HEK293 (cell line): ENCODE results near the gene SLC29A3.

Experiments used
- IKZF3 ChIP-seq: fragments of 450-650 bp; IDR thresholded peaks from 2 replicates; pipeline ENCODE4 v1.5.0; 2018; ENCODE audit warnings: missing biosample characterization, mild to moderate bottlenecking, missing genetic modification characterization, moderate library complexity
- SP2 ChIP-seq: fragments of 450-650 bp; formaldehyde crosslinking; IDR thresholded peaks from 2 replicates; pipeline ENCODE4 v1.5.1; 2016; ENCODE audit warnings: missing biosample characterization, missing genetic modification characterization
- ZBTB1 ChIP-seq: fragments of 450-650 bp; formaldehyde crosslinking; IDR thresholded peaks from 2 replicates; pipeline ENCODE4 v1.5.1; 2016; ENCODE audit warnings: missing biosample characterization, missing genetic modification characterization
- ZFP3 ChIP-seq: fragments of 450-650 bp; formaldehyde crosslinking; IDR thresholded peaks from 2 replicates; pipeline ENCODE4 v1.5.1; 2016; ENCODE audit warnings: low read depth, missing biosample characterization, missing genetic modification characterization
- ZNF121 ChIP-seq: fragments of 450-650 bp; formaldehyde crosslinking; IDR thresholded peaks from 2 replicates; pipeline ENCODE4 v1.5.1; 2016; ENCODE audit warnings: missing biosample characterization, missing genetic modification characterization
- ZNF133 ChIP-seq: fragments of 450-650 bp; formaldehyde crosslinking; IDR thresholded peaks from 2 replicates; pipeline ENCODE4 v1.5.1; 2016; ENCODE audit warnings: missing biosample characterization, missing genetic modification characterization
- ZNF184 ChIP-seq: fragments of 450-650 bp; IDR thresholded peaks from 2 replicates; pipeline ENCODE4 v1.5.1; 2018; ENCODE audit warnings: missing biosample characterization, mild to moderate bottlenecking, missing genetic modification characterization
- ZNF311 ChIP-seq: fragments of 450-650 bp; formaldehyde crosslinking; IDR thresholded peaks from 2 replicates; pipeline ENCODE4 v1.5.1; 2017; ENCODE audit warnings: missing biosample characterization, missing genetic modification characterization, borderline replicate concordance
- ZNF629 ChIP-seq: fragments of 450-650 bp; formaldehyde crosslinking; IDR thresholded peaks from 2 replicates; pipeline ENCODE4 v1.5.1; 2017; ENCODE audit warnings: missing biosample characterization, missing genetic modification characterization
- ZSCAN23 ChIP-seq: fragments of 450-650 bp; formaldehyde crosslinking; IDR thresholded peaks from 2 replicates; pipeline ENCODE4 v1.5.1; 2016; ENCODE audit warnings: missing biosample characterization, missing genetic modification characterization
- TF ChIP-seq, protein P1 (sequence below): fragments of 450-650 bp; formaldehyde crosslinking; IDR thresholded peaks from 2 replicates; pipeline ENCODE4 v1.5.1; 2016; ENCODE audit warnings: missing biosample characterization, missing genetic modification characterization
- TF ChIP-seq, protein P2 (sequence below): fragments of 450-650 bp; formaldehyde crosslinking; IDR thresholded peaks from 2 replicates; pipeline ENCODE4 v1.5.1; 2016; ENCODE audit warnings: missing biosample characterization, missing genetic modification characterization
- TF ChIP-seq, protein P3 (sequence below): fragments of 450-650 bp; formaldehyde crosslinking; IDR thresholded peaks from 2 replicates; pipeline ENCODE4 v1.5.1; 2016; ENCODE audit warnings: missing biosample characterization, missing genetic modification characterization

DNA sequence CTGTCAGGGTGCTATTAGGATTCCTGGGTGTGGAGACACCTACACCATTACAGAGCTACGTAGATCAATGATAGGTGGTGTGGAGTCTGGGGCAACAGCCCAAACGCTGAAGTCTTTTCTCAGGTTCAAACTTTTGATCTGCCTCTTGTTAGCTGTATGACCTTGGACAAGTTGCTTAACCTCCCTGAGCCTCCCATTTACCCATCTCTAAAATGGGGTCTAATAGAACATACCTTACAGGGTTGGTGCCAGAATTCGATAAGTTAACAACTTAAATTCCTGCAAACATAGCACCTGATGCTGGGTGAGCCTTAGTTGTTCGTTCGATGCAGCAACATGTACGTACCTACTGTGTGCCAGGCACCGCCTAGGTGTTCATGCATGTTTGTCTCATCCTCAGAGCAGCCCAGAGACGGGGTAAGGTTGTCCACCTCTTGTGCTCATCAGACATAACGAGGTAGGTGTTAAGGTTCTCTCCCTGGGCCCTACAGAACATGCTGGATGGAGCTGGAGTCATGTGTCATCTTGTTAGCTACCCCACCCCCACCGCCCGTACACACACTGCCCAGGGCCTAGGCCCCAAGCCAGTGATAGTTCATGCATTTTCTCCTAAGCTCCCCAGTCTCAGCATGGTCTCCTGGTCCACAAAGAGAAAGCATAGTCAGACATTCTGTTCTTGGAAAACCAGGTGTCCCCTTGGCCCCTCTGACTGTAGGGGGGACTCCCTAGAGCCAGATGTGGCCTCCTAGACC is 41.0 kb upstream of the SLC29A3 start:
- no peak for TF ChIP-seq ZSCAN23 (tag by site-specific recombination)
- no peak for TF ChIP-seq ZNF184 (tag by site-specific recombination)
- TF ChIP-seq IKZF3 (tag by site-specific recombination) = no peak
- TF ChIP-seq, protein P1, sequence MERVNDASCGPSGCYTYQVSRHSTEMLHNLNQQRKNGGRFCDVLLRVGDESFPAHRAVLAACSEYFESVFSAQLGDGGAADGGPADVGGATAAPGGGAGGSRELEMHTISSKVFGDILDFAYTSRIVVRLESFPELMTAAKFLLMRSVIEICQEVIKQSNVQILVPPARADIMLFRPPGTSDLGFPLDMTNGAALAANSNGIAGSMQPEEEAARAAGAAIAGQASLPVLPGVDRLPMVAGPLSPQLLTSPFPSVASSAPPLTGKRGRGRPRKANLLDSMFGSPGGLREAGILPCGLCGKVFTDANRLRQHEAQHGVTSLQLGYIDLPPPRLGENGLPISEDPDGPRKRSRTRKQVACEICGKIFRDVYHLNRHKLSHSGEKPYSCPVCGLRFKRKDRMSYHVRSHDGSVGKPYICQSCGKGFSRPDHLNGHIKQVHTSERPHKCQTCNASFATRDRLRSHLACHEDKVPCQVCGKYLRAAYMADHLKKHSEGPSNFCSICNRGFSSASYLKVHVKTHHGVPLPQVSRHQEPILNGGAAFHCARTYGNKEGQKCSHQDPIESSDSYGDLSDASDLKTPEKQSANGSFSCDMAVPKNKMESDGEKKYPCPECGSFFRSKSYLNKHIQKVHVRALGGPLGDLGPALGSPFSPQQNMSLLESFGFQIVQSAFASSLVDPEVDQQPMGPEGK (tag by site-specific recombination) = no peak
- no peak for TF ChIP-seq ZNF133
- TF ChIP-seq ZNF121 (tag by site-specific recombination) = no peak
- TF ChIP-seq, protein P2, sequence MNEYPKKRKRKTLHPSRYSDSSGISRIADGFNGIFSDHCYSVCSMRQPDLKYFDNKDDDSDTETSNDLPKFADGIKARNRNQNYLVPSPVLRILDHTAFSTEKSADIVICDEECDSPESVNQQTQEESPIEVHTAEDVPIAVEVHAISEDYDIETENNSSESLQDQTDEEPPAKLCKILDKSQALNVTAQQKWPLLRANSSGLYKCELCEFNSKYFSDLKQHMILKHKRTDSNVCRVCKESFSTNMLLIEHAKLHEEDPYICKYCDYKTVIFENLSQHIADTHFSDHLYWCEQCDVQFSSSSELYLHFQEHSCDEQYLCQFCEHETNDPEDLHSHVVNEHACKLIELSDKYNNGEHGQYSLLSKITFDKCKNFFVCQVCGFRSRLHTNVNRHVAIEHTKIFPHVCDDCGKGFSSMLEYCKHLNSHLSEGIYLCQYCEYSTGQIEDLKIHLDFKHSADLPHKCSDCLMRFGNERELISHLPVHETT = no peak
- TF ChIP-seq, protein P3, sequence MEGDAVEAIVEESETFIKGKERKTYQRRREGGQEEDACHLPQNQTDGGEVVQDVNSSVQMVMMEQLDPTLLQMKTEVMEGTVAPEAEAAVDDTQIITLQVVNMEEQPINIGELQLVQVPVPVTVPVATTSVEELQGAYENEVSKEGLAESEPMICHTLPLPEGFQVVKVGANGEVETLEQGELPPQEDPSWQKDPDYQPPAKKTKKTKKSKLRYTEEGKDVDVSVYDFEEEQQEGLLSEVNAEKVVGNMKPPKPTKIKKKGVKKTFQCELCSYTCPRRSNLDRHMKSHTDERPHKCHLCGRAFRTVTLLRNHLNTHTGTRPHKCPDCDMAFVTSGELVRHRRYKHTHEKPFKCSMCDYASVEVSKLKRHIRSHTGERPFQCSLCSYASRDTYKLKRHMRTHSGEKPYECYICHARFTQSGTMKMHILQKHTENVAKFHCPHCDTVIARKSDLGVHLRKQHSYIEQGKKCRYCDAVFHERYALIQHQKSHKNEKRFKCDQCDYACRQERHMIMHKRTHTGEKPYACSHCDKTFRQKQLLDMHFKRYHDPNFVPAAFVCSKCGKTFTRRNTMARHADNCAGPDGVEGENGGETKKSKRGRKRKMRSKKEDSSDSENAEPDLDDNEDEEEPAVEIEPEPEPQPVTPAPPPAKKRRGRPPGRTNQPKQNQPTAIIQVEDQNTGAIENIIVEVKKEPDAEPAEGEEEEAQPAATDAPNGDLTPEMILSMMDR (tag by site-specific recombination) = no peak
- no peak for TF ChIP-seq ZNF311 (tag by site-specific recombination)
- TF ChIP-seq ZBTB1 (tag by site-specific recombination) = no peak
- TF ChIP-seq SP2 (tag by site-specific recombination) = no peak
- TF ChIP-seq ZFP3 (tag by site-specific recombination) = no peak
- TF ChIP-seq ZNF629 (tag by site-specific recombination) = no peak
